Ovary (tissue), 9 donors: Measurements from ENCODE around the gene LIAS. TPM values are rescaled to one million over a fixed set of nuclear protein-coding genes. Genes with fewer than 3 reads are reported as not detected.
"Not testable (repeated sequence)": the region's sequence is repeated elsewhere in the genome, so short reads cannot be mapped to it uniquely, and the experiment has no call there.

Experiments
- DNase-seq, 5 donors: peaks; one replicate each; pipeline ENCODE4 v3.0.0-alpha.2; 2019 to 2020
- H3K27ac ChIP-seq, 2 donors: fragments of 200-600 bp; one replicate each; pipeline versions ENCODE4 v1.5.1 to v1.8.0; 2019 to 2022
- H3K27me3 ChIP-seq: fragments of 200-600 bp; one replicate; pipeline ENCODE4 v1.8.0; 2022
- H3K36me3 ChIP-seq: fragments of 200-600 bp; sonication (generic); one replicate; pipeline ENCODE4 v1.5.1; 2019
- H3K4me1 ChIP-seq: one replicate; pipeline ENCODE4 v1.8.1; 2013; ENCODE audit warnings: mild to moderate bottlenecking, moderate library complexity; ENCODE audit not compliant: insufficient read depth
- H3K4me3 ChIP-seq: fragments of 200-600 bp; sonication (generic); one replicate; pipeline ENCODE4 v1.5.1; 2017
- H3K9me3 ChIP-seq, 2 donors: fragments of 200-600 bp in 1 of 2; sonication (generic) in 1 of 2; one replicate each; pipeline versions ENCODE4 v1.5.1 to v1.8.1; 2013 to 2019; ENCODE audit warnings: mild to moderate bottlenecking in 1 of 2, moderate library complexity in 1 of 2
- EP300 ChIP-seq: sonication (generic); formaldehyde crosslinking; IDR thresholded peaks from one replicate; pipeline ENCODE4 v1.6.1; 2017; ENCODE audit warnings: antibody characterized with exemption
- POLR2A ChIP-seq: fragments of 450-650 bp; IDR thresholded peaks from one replicate; pipeline ENCODE4 v1.6.1; 2017; ENCODE audit warnings: antibody characterized with exemption, mild to moderate bottlenecking, moderate library complexity
- WGBS, 3 donors: extraction: QIAGEN DNeasy Blood & Tissue Kit in 1 of 3; methylation state at CpG; one replicate each; pipeline versions ENCODE4 v1.1.5 to v1.1.7; 2013 to 2017; 5-methylcytosine and 5-hydroxymethylcytosine counted together
- intact Hi-C, 4 donors: fragments of 100-400 bp; cut with DNase I; formaldehyde crosslinking; loops; one replicate each; pipeline versions ENCODE4 v1.11.0 to v1.15.1; 2022 to 2023
- polyA plus RNA-seq, 2 donors: library from polyadenylated mRNA; stranded (reverse); fragments of 200-250 nt in 1 of 2; fragments of 350-450 nt in 1 of 2; fragmentation: Illumina TruSeq in 1 of 2; extraction: RNeasy Lipid Tissue Mini Kit (QIAGEN cat#74804) in 1 of 2; gene quantifications; one replicate each; pipeline ENCODE4 v1.2.3, GENCODE V29; 2013 to 2014
- total RNA-seq, 7 donors: library from RNA; depleted of rRNA in 2 of 7; stranded (reverse); fragments of >200 nt in 2 of 7; fragmentation: NEBNext Ultra II Directional in 3 of 7; extraction: Animal tissue kit (Norgen Biotek cat#: 25700) in 3 of 7; gene quantifications; one replicate each; pipeline versions ENCODE4 v1.1.0 to v1.2.4, GENCODE V29; 2016 to 2023
- TF ChIP-seq, protein P1 (sequence below), 3 donors: fragments of 450-650 bp in 2 of 3; fragments of 200-600 bp in 1 of 3; IDR thresholded peaks; one replicate each; pipeline versions ENCODE4 v1.5.1 to v1.8.0; 2016 to 2022; ENCODE audit warnings: antibody characterized with exemption in 3 of 3, mild to moderate bottlenecking in 1 of 3
- donor health status: DM: no; HTN: no; CAD: no; lungs with moderate emphysema.
- donor health status: DM: no; HTN: no; CAD: no.
- donor health status: Bipolar disorder and iron deficiency.
- donor health status: DM: yes; HTN: yes; CAD: no.
- donor health status: DM: no; HTN: no; CAD: no.
- donor health status: DM: yes; HTN: yes; CAD: no.

Gene LIAS
- total and polyA plus RNA-seq, 9 donors, result 12.7 to 32.4 (median 17.5) TPM

DNA sequence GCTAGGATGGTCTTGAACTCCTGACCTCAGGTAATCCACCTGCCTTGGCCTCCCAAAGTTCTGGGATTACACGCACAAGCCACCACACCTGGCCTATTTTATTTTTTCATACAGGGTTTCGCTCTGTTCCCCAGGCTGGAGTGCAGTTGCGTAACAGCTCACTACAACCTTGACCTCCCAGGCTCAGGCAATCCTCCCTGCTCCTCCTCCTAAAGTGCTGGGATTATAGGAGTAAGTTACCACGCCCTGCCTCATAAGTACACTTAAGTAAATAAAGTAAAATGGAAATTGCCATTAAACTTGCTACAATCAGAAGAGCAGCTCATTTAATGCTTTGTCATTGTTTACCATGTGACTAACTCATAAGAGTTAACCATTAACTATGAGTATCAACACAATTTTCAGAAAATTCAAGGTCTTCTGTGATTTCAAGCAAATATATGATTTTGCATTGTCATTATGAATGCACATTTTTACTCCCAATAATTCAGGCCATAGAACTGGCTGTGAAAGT lies 56.1 kb downstream of the LIAS start:
- Histone ChIP-seq H3K27ac (peak overlapping the region in 1 of 2 donors; percentile 22), H3K27me3 (no peaks in the 10 kb centered on the region), H3K4me3 (no peak overlapping the region), H3K4me1 (peaks cover 4% of the 10 kb centered on the region), H3K9me3 (no peaks in the 10 kb centered on the region), H3K36me3 (no peaks in the 10 kb centered on the region)
- intact Hi-C loops, result no loop called here
- WGBS, 3 donors, result 39 to 59% (median 51%) methylated on average over 4 of the region's 4 CpGs
- TF ChIP-seq, protein P1, sequence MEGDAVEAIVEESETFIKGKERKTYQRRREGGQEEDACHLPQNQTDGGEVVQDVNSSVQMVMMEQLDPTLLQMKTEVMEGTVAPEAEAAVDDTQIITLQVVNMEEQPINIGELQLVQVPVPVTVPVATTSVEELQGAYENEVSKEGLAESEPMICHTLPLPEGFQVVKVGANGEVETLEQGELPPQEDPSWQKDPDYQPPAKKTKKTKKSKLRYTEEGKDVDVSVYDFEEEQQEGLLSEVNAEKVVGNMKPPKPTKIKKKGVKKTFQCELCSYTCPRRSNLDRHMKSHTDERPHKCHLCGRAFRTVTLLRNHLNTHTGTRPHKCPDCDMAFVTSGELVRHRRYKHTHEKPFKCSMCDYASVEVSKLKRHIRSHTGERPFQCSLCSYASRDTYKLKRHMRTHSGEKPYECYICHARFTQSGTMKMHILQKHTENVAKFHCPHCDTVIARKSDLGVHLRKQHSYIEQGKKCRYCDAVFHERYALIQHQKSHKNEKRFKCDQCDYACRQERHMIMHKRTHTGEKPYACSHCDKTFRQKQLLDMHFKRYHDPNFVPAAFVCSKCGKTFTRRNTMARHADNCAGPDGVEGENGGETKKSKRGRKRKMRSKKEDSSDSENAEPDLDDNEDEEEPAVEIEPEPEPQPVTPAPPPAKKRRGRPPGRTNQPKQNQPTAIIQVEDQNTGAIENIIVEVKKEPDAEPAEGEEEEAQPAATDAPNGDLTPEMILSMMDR (IDR thresholded peaks at IDR 0.05), result no peak
- TF ChIP-seq EP300 (no peak), POLR2A (no peak)
- DNase-seq, result peak; percentile 35 to 81 (median 65)

DNA sequence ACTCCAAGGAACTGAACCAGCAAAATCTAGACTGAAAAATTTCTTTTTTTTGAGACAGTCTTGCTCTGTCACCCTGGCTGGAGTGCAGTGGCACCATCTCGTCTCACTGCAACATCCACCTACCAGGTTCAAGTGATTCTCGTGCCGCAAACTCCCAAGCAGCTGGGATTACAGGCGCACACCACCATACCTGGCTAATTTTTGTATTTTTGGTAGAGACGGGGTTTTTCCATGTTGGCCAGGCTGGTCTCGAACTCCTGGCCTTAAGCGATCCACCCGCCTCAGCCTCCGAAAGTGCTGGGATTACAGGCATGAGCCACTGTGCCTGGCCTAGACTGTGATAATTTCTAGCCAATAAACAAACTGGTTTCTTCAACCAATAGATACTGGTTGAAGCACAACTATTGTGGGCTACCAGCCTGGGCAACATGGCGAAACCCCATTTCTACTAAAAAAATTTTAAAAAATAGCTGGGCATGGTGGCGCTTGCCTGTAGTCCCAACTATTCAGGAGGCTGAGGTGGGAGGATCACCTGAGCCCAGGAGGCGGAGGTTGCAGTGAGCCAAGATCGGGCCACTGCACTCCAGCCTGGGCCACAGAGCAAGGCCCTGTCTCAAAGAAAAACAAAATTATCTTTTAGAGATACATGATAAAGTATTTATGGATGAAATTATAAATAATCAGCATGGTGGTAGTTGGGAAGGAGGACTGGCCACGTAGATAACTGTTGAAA lies 57.0 kb downstream of the LIAS start:
- H3K36me3 ChIP-seq, H3K4me3 ChIP-seq, H3K27me3 ChIP-seq, intact Hi-C loops, DNase-seq, H3K4me1 ChIP-seq, H3K9me3 ChIP-seq: not testable (repeated sequence)
- WGBS, 3 donors, result 95% methylated on average over 14 of the region's 14 CpGs
- H3K27ac ChIP-seq, result peak overlapping the region in 1 of 2 donors; percentile 4

DNA sequence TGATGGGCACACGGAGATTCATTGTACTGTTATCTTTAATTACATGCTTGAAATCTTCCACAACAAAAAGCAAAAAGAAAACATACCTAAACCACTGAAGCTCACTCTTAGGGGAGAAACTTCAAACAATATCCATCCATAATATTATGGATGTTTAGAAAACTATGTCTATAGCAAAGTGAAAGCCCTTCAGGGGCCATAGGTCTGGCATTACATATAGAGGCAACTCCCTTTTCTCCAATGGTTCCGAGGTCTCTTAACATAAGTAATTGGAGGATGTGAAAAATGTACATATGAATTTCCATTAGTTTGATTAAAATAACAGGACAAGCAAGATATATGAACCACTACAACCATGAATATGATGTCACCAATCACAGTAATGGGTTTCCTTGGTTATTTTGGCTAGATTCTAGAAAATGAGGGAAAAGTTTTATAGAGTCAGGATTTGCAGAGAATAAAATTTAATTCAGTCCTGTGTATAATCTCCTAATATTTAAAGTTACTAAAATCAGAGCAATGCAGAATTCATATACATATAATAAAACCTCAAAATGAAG lies 57.6 kb downstream of the LIAS start:
- no peak for DNase-seq
- Histone ChIP-seq H3K27ac (no peak overlapping the region), H3K27me3 (no peaks in the 10 kb centered on the region), H3K4me3 (no peak overlapping the region), H3K36me3 (no peaks in the 10 kb centered on the region), H3K9me3 (no peaks in the 10 kb centered on the region), H3K4me1 (peaks cover 4% of the 10 kb centered on the region)
- 72 to 90% (median 80%) methylated on average over 2 of the region's 2 CpGs for WGBS, 3 donors
- intact Hi-C loops, result no loop called here
- TF ChIP-seq, protein P1 (IDR thresholded peaks at IDR 0.05), result no peak
- TF ChIP-seq EP300, result no peak
- TF ChIP-seq POLR2A, result no peak

DNA sequence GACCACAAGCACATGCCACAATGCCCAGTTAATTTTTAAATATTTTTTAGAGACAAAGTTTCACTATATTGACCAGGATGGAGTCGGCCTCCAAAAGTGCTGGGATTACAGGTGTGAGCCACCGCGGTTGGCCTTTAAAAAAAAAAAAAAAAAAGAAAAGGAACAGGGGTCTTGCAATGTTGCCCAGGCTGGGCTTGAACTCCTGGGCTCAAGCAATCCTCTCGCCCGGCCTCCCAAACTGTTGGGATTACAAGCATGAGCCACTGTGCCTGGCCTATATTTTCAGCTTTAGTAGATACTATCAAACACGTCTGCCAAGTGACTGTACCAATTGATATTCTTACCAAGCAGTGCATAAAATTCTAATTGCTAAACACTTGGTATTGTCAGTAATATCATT lies 59.6 kb downstream of the LIAS start:
- H3K9me3 ChIP-seq, result no peaks in the 10 kb centered on the region
- no peak for DNase-seq
- peaks cover 4% of the 10 kb centered on the region for H3K4me1 ChIP-seq
- H3K27me3 ChIP-seq, result no peaks in the 10 kb centered on the region
- H3K36me3 ChIP-seq, result no peaks in the 10 kb centered on the region
- no peak overlapping the region for H3K4me3 ChIP-seq
- H3K27ac ChIP-seq, result no peak overlapping the region
- TF ChIP-seq POLR2A (no peak), EP300 (no peak)
- TF ChIP-seq, protein P1 (IDR thresholded peaks at IDR 0.05), result no peak
- WGBS, 3 donors, result 94 to 96% (median 95%) methylated on average over 6 of the region's 6 CpGs
- intact Hi-C loops, result no loop called here
